Activated T-cell treated with anti-CD3 and anti-CD28 coated beads for 24 hours (primary cell): ENCODE data around the gene AKT3.
A peak's percentile ranks its signal among the peaks of the same experiment; 100 is the strongest.
"Not testable (repeated sequence)": the region's sequence is repeated elsewhere in the genome, so short reads cannot be mapped to it uniquely, and the experiment has no call there.

ENCODE experiments used
- DNase-seq: peaks from one replicate; pipeline ENCODE4 v3.0.0-alpha.2; 2020; ENCODE audit warnings: low read depth

The AKT3 gene

DNA sequence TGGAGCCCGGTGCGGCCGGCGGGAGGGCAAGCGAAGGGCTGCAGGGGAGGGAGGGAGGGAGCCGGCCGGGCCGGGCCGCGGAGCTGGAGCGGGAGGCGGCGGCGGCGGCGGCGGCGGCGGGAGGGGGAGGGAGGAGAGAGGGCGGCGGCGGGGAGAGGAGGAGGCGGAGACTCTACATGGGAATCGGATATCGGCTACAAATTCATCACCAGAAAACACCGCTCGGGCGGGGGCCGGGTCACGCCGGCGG is at the start of gene AKT3:
Gene AKT3 (minus strand): TSS at position 42 of the 250 bp plus-strand sequence. CDS start 7,073 bp downstream, outside the sequence.
- DNase-seq: no peak

DNA sequence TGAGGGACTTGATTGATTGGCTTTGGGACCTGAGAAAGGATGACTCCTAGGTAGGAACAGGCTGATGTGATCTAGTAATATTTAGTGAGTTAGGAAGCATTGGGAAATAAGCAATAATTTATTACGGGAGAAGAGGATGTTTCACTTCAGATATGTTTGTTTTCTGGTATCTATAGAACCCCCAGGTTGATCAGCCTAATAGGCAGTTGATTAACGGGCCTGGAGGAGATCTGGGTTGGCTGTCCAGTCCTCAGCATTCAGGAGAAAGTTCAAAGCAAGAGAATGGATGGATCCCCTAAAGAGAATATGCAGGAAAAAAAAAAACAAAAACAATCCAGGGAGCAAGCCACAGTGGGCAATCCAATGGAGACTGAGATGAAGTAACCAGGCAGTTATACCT is 48.2 kb upstream of the AKT3 start:
- DNase-seq: no peak

DNA sequence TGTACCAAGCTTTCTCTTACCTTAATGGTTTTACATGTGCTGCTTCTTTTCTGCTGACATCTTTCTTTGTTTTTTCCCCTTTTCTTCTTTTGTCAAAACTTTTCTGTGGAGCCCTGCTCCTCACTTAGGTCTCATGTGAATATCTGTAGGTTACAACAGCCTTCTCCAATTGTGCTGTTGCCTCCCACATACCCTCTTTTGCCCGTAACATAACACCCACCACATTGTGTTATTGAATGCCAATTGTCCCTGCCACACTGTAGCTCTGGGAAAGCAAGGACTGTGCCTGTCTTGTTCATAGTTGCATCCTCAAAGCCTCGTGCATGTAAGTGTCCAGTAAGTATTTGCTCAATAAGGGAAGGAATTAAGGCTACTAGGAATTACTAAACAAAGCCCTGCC is 46.3 kb upstream of the AKT3 start:
- DNase-seq: no peak

DNA sequence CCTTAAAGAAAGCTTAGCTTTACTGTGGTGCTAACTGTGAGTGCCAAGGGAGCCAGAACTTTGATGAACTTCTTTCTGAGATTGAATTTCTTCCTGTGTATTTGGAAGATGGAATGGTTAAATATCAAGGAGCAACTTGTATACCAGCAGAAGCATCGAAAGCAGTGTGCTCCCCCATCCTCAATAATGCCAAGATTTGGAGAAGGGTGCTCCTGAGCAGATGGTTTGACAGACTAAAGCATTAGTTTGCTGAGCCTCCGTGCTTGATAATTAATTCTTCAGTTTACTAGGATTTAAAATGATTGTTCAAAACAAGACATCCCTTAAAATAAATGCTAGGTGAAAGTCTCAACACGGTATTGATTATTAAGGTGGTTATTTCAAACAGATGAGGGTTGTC is 42.4 kb upstream of the AKT3 start:
- DNase-seq: no peak

DNA sequence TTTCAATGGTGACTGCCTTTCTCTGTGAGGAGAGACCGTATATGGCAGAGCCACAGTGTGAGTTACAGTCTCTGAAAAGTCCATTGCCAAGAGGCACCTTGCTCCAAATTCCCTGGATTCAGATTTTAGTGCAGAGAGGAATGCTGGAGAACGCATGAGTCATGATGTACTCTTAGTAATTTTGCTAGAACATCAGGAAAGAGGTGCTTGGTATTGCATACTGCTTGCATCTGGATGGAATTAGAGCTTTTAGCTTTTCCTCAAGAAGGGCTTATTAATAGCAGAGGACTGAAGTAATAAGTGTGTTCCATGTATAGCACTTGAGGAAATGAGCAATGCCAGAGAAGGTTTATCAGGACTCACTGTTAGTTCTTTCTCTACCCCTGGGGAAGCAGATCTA is 40.5 kb upstream of the AKT3 start:
- DNase-seq: no peak

DNA sequence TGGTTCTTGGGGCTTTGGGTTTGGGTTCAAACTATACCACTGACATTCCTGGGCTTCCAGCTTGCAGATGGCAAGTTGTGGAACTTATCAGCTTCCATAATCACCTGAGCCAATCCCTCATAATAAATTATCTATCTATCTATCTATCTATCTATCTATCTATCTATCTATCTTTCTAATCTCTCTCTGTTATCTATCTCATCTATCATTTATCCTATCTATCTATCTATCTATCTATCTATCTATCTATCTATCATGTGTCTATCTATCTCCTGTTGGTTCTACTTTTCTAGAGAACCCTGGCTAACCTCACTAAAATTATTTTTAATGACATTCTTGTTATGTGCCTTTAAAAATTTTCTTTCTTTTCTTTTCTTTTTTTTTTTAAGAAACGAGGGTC is 35.8 kb upstream of the AKT3 start:
- DNase-seq: no peak

DNA sequence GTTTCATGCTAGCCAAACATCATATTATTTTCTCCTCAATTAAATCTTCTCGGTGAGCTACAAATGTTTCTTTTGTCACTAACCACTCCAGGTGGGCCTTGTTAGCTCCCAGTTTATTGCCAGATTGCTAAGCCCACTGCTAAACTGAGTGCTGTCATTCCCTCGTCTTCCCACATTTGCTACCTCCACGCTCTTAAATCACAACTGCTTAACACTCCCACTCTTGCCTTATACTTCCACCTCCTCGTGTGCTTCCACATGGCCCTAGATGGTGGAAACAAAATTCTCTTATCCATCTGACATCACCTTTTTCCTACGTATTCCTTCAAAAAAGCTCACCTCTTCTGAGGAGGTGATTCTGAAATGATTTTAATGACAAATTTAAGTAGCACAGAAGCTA is 34.6 kb upstream of the AKT3 start:
- DNase-seq: no peak

DNA sequence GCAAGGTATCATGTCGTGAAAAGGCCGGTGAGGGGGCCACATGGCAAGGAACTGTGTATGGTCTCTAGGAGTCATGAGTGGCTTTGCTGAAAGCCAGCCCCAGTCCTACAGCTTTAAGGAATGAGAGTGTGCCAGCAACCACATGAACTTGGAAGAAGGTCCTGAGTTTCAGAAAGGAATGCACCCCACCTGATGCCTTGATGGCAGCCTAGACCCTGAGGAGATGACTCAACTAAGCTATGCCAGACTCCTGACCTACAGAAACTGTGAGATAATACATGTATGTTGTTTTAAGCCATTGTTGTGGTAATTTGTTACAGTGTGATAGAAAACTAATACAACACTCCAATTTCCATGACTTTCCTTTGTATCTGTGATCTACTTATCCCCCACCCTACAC is 33.5 kb upstream of the AKT3 start:
- DNase-seq: no peak

DNA sequence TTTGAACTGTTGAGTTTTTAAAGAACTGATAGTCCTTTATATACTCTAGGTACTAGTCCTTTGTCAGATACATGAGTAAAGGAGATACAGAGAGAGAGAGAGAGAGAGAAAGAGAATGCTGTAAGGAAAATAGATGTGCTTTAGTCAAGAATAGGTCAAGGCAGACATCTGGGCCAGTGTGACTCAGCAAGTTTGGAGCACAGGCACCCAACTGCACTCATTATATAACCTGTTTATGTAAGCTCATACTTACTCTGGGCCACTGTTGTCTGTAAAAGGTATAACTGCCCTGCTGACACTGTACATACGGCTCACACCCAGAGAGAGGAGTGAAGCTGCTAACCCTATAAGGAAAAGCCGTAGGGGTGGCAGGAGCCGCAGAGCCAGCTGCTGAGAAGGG is 32.2 kb upstream of the AKT3 start:
- DNase-seq: no peak

DNA sequence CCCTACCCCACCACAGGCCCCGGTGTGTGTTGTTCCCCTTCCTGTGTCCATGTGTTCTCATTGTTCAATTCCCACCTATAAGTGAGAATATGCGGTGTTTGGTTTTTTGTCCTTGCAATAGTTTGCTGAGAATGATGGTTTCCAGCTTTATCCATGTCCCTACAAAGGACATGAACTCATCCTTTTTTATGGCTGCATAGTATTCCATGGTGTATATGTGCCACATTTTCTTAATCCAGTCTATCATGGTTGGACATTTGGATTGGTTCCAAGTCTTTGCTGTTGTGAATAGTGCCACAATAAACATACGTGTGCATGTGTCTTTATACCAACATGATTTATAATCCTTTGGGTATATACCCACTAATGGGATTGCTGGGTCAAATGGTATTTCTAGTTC is 27.0 kb upstream of the AKT3 start:
- not testable (repeated sequence) for DNase-seq

DNA sequence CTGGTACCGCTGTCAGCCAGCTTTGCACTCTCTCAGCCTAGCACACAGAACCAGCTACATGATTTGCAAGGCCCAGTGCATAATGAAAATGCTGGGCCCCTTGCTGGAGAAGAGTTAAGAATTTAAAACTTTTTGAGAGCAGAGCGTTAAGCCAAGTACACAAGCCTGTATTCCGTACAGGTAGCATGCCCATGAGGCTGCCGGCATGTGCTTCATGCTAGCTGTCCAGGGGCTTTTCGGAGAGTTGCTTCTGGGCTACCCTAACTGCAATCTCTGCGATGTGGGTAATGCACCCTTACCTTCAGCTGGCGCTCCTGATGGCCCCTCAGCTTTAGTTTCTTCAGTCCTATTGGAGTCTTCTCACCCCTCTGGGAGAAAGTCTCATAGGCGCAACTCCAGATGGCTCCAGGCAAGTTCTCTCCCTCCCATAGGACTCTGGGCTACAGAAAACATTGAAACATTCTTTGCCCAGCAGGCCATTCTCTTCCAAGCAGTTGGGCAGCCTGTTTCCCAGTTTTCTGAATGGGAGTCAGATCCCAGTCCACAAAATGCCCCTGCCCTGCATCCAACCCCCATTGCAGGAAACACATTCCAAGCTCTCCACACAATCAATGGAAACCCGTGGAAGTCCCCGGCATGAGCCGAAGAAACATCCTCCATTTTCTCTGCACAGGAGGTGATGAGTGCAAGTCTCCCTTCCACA is 5.7 kb upstream of the AKT3 start:
- no peak for DNase-seq

DNA sequence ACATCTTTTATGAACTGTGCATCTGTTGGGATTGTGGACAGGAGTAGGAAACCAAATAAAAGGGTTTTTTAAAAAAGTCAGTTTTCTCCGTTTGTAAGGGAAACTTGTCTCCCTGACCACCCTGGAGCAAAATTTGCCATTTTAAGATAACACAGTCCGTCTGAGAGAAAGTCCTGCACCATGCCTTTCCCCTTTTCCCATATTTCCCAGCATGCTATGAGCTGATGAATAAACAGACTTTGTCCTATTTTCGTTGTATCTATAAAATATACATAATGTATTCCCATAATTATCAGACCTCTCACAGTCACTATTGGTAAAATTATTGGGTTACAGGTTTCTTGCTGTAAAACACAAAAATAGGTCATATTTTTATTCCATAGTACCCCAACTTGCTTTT is 1.7 kb upstream of the AKT3 start:
- no peak for DNase-seq

DNA sequence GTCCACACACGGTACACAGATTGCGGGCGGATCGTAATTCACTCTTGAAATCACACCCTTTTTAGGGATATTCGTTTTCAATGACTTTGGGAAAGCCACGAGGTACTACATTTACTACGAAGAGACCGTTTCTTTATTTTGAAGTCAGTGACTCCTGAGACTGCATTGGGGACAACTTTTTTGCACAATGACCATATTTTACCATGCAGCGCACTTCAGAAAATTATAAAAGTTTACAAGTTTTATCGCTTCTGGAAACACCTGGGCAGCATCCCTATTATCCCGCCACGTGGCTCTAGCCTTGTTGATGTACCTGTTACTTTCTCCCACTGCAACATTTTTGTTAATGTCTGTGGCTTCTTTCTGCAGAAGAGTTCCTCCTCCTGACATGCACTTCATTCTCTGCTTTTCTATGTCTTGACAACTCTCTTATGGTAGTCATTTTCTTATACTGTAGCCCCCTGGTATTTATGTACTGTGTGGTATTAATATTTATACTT is 1.3 kb upstream of the AKT3 start:
- no peak for DNase-seq

DNA sequence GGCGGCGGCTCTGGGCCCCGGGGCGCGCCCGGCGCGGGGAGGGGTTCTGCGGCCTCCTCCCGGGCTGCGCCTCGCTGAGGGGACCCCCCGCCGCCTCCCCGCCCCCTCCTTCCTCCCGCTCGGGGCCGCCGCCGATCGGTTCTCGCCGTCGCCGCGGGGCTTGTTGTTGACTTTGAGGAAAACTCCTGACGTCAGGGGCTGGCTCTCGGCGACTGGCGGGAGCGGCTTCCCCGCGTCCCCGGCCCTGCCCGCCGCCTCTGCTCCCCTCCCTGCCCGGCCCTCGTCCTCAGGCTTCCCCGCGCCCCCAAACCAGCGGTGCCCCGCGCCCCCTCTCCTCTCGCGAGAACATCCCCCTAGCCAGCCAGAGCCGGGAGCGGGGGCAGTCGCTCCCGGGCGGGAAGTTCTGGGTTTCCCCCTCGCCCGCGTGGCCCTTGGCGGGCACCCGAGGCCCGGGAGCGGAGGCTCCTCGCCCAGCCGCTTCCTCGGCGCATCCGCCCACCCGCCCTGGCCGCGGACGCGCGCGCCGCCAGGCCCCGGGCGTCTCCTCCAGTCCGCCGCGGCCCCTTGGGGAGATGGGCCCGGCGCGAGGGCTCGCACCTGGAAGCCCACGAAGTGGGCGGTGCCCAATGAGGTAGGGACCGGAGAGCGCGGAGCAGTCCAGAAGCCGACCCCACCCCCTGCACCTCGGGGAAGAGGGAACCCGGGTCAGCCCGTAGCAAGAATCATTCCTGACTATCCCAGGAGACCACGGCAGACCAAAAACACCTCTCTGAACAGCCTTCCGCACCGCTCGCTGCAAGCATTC is 611 bp upstream of the AKT3 start:
- peak; percentile 69 for DNase-seq

DNA sequence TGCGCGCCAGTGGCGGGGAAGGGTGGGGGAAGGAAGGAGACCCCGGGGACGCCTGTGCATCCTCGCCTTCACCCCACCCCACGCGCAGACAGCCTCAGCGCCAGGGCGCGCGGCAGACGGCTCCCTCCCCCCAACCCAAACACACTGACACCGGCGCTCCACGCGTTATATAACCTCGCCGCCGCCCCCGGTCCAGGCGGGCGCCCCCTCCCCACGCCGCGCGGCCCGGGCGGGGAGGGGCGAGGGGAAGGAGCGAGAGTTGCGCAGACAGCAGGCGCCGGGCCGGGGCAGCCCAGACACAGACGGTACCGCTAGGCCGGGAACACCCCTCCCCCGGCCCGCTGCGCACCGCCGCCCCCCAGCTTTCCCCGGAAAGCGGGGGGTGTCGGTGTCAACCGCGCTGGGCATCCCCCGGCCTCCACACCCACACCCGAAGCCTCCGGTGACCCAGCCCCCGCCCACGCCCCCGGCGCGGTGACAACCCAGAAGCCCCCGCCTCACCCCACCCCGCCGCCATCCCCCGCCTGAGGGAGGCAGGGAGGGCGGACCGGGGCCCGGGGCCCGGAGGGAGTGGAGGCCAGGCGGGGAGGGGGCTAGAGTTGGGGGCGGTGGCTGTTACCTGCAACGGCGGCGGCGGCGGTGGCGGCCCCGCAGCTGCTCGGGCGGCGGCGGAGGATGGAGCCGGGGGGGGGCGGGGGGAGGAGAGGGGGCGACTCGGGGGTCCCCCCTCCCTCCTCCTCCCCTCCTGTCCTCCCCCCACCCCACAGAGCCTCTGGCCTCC is 432 bp downstream of the AKT3 start:
- DNase-seq: peak; percentile 51

DNA sequence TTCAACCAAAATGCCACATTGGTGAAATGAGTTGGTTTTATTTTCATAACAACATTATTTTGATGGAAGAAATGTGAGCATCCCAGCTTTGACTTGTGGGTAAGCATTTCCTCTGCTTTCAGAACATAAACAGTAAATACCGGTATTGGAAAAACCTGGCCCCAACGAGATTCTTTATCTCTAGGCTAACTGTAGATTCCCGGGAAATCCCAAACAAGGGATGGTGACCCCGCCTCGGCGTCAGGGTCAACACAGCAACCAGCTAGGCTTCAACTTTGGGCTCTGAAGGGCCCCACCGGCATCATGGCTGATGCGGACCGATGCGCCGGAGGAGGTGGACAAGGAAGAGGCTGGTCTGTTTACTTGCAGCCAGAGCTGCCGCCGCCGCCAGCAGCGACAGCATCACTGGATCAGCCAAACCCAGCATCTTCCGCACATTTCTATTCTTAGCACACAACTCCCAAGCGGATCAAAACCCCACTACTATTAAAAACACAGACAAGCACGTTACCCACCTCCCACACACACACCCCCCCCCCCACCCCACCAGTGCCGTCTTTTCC is 1.1 kb downstream of the AKT3 start:
- peak; percentile 11 for DNase-seq

DNA sequence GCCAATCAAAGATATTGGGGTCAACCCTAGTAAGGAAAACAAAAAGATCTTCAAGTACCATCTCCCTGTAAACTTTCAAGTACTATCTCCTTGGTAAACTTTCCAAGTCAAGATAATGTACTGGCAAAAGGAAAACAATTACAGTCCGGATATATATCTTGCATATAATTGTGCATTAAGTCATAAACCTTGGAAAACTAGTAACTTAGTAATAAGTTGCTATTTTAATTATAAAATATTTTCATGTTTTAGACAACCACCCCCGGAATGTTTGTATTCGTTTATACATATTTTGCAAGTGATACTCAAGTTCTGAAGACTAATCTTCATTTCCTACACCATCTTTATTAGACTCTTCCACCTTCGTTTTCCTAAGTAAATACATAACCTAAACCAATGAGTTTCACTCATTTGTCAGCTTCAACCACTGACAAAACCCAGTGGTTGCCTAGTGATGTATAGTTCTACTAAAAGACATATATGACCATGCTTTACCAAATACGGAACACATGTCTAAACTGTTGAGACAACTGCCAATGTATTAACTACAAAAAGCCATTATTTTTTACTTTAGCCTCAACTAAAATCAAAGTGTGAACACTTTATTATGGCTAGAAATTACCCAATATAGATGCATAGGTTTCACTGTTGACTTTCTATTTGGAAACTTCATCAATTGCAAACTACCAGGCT is 1.7 kb downstream of the AKT3 start:
- DNase-seq: no peak

DNA sequence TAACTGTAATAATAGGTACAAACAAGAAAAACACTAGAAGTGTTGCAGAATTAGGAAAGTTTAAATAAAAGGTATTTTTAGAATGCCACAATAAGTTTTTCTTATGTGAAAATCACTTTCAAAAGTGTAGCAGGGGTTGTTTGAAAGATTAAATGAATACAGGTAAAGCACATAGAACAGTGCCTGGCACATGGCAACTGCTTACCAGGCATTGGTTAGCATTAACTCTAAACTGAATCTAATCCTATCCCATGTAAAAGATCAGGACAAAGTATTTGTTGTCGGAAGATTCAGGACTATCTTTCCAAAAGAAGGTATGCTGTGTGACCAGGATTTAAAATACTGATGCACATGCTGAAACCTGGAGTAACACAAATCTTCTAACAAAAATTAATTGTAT is 3.3 kb downstream of the AKT3 start:
- no peak for DNase-seq

DNA sequence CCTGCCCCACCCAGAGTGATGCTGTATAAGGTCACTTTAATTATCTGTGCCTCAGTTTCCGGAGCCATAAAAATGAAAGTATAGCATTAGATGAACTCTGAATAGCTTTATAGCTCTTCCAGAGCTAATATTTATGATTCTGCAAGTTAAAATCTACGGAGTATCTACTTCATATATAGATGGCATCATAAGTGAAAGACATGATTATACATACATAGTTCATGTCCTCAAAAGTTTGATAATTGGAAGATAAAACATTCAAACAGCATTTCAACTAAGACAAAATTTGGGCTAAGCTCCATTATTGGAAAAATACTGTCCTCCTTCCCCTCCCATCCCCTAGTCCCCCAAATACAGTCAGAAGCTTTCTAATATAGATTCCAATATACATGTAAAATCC is 4.2 kb downstream of the AKT3 start:
- no peak for DNase-seq

DNA sequence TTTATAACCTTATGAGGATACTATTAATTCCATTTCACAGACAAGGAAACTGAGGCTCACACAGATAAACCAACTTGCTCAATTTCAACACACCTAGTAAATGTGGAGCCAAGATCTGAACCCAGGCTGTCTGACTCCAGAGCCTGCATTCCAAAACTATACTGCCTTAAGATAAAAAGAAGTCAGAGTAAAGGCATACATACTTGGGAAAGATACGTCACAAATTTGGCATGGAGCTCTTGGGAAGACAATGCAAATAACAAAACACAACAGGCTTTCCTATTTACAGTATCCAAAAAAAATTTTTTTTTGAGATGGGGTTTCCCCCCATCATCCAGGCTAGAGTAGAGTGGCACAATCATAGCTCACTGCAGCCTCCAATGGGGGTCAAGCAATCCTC is 5.9 kb downstream of the AKT3 start:
- DNase-seq: no peak

DNA sequence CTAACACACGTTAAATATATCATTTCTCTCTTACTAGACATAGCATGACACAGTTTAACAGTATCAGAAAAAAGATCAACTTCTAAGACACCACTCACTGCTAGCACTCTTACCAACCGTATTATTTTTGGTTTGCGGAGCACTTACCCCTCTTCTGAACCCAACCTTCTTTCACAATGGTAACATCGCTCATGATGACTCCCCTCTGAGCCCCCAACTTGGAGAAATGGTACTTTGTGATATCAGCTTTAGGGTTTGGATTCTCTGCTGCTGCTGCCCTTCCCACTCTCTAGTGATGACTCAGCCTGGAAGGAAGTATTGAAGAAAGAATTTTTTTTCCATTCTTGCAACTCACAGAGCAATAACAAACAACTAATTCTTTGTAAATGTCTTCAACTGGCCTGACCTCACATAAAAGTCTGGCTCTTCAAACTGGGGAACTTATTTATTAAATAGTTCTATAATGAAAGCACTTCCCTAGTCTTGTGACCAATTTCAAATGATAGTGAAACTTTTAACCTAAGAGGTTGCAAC is 7.0 kb downstream of the AKT3 start:
- peak; percentile 6 for DNase-seq

DNA sequence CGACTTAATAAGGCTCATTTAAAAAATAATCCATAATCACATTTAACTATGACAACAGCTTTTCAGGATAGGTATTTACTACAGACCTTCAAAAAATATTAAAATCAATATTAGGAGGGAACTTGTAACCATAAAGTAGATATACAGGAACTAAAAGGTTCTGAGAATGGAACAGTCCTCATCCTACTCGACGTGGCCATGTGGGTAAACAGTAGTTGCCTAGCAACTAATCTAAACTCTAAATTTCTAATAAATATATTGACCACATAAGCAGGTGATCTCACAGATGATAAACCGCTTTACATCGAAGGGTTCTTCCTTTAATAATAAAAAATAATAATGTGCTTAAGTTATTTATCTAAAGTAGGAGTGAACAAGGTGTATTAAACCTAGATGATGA is 7.9 kb downstream of the AKT3 start:
- no peak for DNase-seq
